ENCODE measurements around the gene CKLF.

The CKLF gene

GRCh38 chr16:66572356-66572755 lies 20.0 kb downstream of the CKLF start:
- no peak overlapping the region for H3K27ac ChIP-seq (ENCODE audit: low read depth, low read length)

GRCh38 chr16:66574081-66574480 lies 21.7 kb downstream of the CKLF start:
- Histone ChIP-seq H3K4me3 (ENCODE audit: low read length) (no peak overlapping the region), H3K4me1 (ENCODE audit: control insufficient read depth, low read length) (no peaks in the 10 kb centered on the region), H3K27ac (ENCODE audit: low read depth, low read length) (no peak overlapping the region), H3K9me3 (ENCODE audit: control insufficient read depth, insufficient read depth, low read length) (no peaks in the 10 kb centered on the region), H3K9me2 (replicated peaks; ENCODE audit: control insufficient read depth, low read length) (no peaks in the 10 kb centered on the region), H3F3A (ENCODE audit: control insufficient read depth, insufficient read depth) (0 out of 2 replicates have a peak, but pooled peaks cover 2% of the 10 kb centered on the region), H3K27me3 (ENCODE audit: control insufficient read depth, low read length) (no peaks in the 10 kb centered on the region), H3K36me3 (ENCODE audit: control insufficient read depth, low read length) (no peaks in the 10 kb centered on the region), H4K20me1 (ENCODE audit: control insufficient read depth, insufficient read depth, low read depth, low read length) (no peaks in the 10 kb centered on the region), H3K4me2 (ENCODE audit: low read length) (no peak overlapping the region), H3K79me2 (ENCODE audit: control insufficient read depth, low read length) (no peaks in the 10 kb centered on the region)
- TF ChIP-seq EZH2phosphoT487 (IDR thresholded peaks at IDR 0.05; ENCODE audit: borderline replicate concordance, low read length) (no peak), CTCF (IDR thresholded peaks at IDR 0.05; ENCODE audit: low read depth, low read length, poor library complexity, severe bottlenecking) (no peak)

More at GRCh38 chr16:66572356-66572755, 20.0 kb downstream of the CKLF start:
- no peaks in the 10 kb centered on the region for H4K20me1 ChIP-seq (ENCODE audit: control insufficient read depth, insufficient read depth, low read depth, low read length)
- H3K4me3 ChIP-seq (ENCODE audit: low read length), result no peak overlapping the region
- no peaks in the 10 kb centered on the region for H3K79me2 ChIP-seq (ENCODE audit: control insufficient read depth, low read length)
- peaks cover 12% of the 10 kb centered on the region; the same call in 1 of the 2 replicates for H3F3A ChIP-seq (ENCODE audit: control insufficient read depth, insufficient read depth)
- H3K4me1 ChIP-seq (ENCODE audit: control insufficient read depth, low read length), result no peaks in the 10 kb centered on the region
- no peak overlapping the region for H3K4me2 ChIP-seq (ENCODE audit: low read length)
- TF ChIP-seq EZH2phosphoT487 (IDR thresholded peaks at IDR 0.05; ENCODE audit: borderline replicate concordance, low read length), result no peak
- TF ChIP-seq CTCF (IDR thresholded peaks at IDR 0.05; ENCODE audit: low read depth, low read length, poor library complexity, severe bottlenecking), result no peak
- no peaks in the 10 kb centered on the region for H3K9me2 ChIP-seq (replicated peaks; ENCODE audit: control insufficient read depth, low read length)
- no peaks in the 10 kb centered on the region for H3K27me3 ChIP-seq (ENCODE audit: control insufficient read depth, low read length)
- peaks cover 3% of the 10 kb centered on the region; the same call in 1 of the 2 replicates for H3K36me3 ChIP-seq (ENCODE audit: control insufficient read depth, low read length)
- H3K9me3 ChIP-seq (ENCODE audit: control insufficient read depth, insufficient read depth, low read length), result no peaks in the 10 kb centered on the region

DNA sequence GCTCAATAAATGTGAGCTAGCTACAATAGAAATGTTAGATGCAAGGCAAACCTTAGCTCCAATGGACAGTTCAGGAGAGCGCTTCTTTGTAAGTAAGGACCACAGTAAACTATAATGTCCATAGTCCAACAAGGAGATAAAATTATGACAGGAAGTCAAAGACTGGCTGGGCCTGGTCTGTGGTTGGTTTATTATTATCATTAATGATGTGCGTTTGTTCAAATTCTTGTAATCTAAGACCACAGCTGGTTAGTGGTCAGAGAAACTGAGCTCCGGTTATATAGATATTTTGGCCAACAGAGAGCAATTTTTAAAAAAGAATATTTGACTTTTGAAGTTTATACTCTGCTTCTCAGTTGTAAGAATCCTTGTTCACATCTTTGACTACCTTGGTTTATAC lies 22.2 kb downstream of the CKLF start:
- TF ChIP-seq EZH2phosphoT487 (IDR thresholded peaks at IDR 0.05; ENCODE audit: borderline replicate concordance, low read length) (no peak), CTCF (IDR thresholded peaks at IDR 0.05; ENCODE audit: low read depth, low read length, poor library complexity, severe bottlenecking) (no peak)
- Histone ChIP-seq H3F3A (ENCODE audit: control insufficient read depth, insufficient read depth) (no peaks in the 10 kb centered on the region), H3K79me2 (ENCODE audit: control insufficient read depth, low read length) (no peaks in the 10 kb centered on the region), H3K4me3 (ENCODE audit: low read length) (no peak overlapping the region), H3K27ac (ENCODE audit: low read depth, low read length) (no peak overlapping the region), H3K4me2 (ENCODE audit: low read length) (no peak overlapping the region), H3K36me3 (ENCODE audit: control insufficient read depth, low read length) (no peaks in the 10 kb centered on the region), H3K9me2 (replicated peaks; ENCODE audit: control insufficient read depth, low read length) (no peaks in the 10 kb centered on the region), H3K27me3 (ENCODE audit: control insufficient read depth, low read length) (no peaks in the 10 kb centered on the region), H4K20me1 (ENCODE audit: control insufficient read depth, insufficient read depth, low read depth, low read length) (no peaks in the 10 kb centered on the region), H3K9me3 (ENCODE audit: control insufficient read depth, insufficient read depth, low read length) (no peaks in the 10 kb centered on the region), H3K4me1 (ENCODE audit: control insufficient read depth, low read length) (no peaks in the 10 kb centered on the region)
